ENCODE results near the gene RALBP1. TPM values are rescaled to one million over a fixed set of nuclear protein-coding genes. Genes with fewer than 3 reads are reported as not detected.

Gene RALBP1
- total and polyA plus RNA-seq, 9 of the 15 experiments (the other 6 are each of a cell fraction or from before 2014, with no cell fraction given): 10.9 to 70.0 (median 61.3) TPM

DNA sequence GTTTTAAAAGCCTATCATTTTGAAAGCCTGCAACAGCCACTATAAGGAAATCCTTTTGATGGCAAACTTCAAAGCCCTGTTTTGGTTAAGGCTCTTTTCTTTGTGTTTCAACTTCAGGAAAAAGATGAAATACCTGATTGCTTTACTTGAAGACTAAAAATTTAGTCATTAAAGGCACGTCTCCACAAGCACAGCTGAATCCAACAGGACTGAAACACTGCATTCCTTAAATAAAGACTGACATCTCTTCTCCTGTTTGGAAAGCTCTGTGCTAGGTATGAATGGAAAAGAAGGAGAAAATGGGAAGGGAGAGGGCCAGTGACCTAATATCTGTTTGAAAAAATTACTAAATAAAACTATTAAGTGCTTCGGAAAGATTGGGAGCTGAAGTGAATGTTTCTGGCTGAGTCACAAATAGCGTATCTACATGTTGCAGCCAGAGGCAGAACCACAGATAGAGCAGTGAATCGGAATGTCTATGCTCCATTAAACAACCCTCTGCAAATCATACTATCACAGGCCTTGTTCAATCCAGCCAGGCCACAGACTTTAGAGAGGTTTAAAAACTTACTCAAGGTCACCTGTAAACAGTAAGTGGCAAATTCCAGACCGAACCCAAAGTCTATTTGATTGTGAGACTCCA, 21.1 kb upstream of the RALBP1 start (continued):
- TF ChIP-seq MAFG (tag; conservative IDR thresholded peaks at IDR 0.05) (0 out of 2 replicates have a peak, but pooled peaks have one; percentile 14), LEF1 (IDR thresholded peaks at IDR 0.05) (no peak), DPF2 (IDR thresholded peaks at IDR 0.05) (peak; percentile 72; the same call in 1 of the 2 replicates), ZKSCAN3 (CRISPR knock-in tag; IDR thresholded peaks at IDR 0.05) (no peak), TCF3 (CRISPR knock-in tag; IDR thresholded peaks at IDR 0.05) (peak; percentile 79), TRIM24 (IDR thresholded peaks at IDR 0.05) (0 out of 4 replicates have a peak, but pooled peaks have one; percentile 17 to 24), KDM1A (IDR thresholded peaks at IDR 0.05) (0 out of 4 replicates have a peak, but pooled peaks of 1 of the 2 experiments have one; percentile 24), CAMTA2 (CRISPR knock-in tag; conservative IDR thresholded peaks at IDR 0.05) (no peak), ZNF766 (CRISPR knock-in tag; conservative IDR thresholded peaks at IDR 0.05) (0 out of 2 replicates have a peak, but pooled peaks have one; percentile 29), ZBED1 (IDR thresholded peaks at IDR 0.05) (no peak), CBFA2T3 (IDR thresholded peaks at IDR 0.05) (peak; percentile 83), ZNF717 (CRISPR knock-in tag; IDR thresholded peaks at IDR 0.05) (no peak), FOXM1 (IDR thresholded peaks at IDR 0.05; ENCODE audit: low read depth) (no peak), FOXM1 (CRISPR knock-in tag; IDR thresholded peaks at IDR 0.05; ENCODE audit: low read depth) (no peak), ZNF212 (CRISPR knock-in tag; IDR thresholded peaks at IDR 0.05) (no peak), RUNX1 (IDR thresholded peaks at IDR 0.05; ENCODE audit: low read depth) (no peak), TCF7L2 (IDR thresholded peaks at IDR 0.05; ENCODE audit: low read depth, low read length) (no peak), POLR2AphosphoS2 (IDR thresholded peaks at IDR 0.05; ENCODE audit: low read length) (no peak), IFI16 (CRISPR knock-in tag; IDR thresholded peaks at IDR 0.05) (no peak), TAL1 (IDR thresholded peaks at IDR 0.05) (peak; percentile 76; the same call in 1 of the 2 replicates), SMARCA4 (IDR thresholded peaks at IDR 0.05) (peak; percentile 51; the same call in 1 of the 2 replicates), NR2C1 (IDR thresholded peaks at IDR 0.05) (no peak), NR2C1 (tag; IDR thresholded peaks at IDR 0.05) (no peak), STAT5A (IDR thresholded peaks at IDR 0.05; ENCODE audit: borderline replicate concordance, low read length) (peak; percentile 46), BCOR (IDR thresholded peaks at IDR 0.05) (no peak), NFE2 (IDR thresholded peaks at IDR 0.05; ENCODE audit: low read depth) (peak; percentile 50; the same call in 1 of the 2 replicates), MTA2 (IDR thresholded peaks at IDR 0.05; ENCODE audit: low read depth) (peak; percentile 38; the same call in 1 of the 2 replicates), ZNF311 (CRISPR knock-in tag; IDR thresholded peaks at IDR 0.05) (no peak), CBFA2T2 (conservative IDR thresholded peaks at IDR 0.05) (peak; percentile 66)
- TF ChIP-seq, protein P1, sequence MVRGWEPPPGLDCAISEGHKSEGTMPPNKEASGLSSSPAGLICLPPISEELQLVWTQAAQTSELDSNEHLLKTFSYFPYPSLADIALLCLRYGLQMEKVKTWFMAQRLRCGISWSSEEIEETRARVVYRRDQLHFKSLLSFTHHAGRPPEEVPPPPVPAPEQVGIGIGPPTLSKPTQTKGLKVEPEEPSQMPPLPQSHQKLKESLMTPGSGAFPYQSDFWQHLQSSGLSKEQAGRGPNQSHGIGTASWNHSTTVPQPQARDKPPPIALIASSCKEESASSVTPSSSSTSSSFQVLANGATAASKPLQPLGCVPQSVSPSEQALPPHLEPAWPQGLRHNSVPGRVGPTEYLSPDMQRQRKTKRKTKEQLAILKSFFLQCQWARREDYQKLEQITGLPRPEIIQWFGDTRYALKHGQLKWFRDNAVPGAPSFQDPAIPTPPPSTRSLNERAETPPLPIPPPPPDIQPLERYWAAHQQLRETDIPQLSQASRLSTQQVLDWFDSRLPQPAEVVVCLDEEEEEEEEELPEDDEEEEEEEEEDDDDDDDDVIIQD (CRISPR knock-in tag; IDR thresholded peaks at IDR 0.05): no peak

All from K562 (cell line).